ENCODE measurements around the gene BCL6B.
A peak's percentile ranks its signal among the peaks of the same experiment; 100 is the strongest.

Gene BCL6B

DNA sequence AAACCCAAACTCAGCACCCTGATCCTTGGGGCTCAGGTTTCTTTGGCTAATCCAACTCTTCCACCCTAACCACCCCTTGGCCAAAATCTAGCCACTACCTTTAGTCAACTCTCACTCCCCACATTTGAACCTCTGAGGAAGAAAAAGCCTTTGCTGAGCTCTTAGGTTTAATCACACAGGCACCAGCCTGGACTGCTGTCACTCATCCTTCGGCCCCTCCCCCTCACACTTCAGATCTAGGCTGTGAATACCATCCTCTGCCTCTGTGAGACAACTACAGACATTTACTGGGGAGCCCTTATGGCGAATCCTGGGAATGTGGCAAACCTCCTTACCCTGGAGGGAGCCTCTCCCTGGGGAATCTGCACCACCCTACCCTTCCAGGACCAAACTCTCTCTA lies 15.7 kb upstream of the BCL6B start:
- DNase-seq (ENCODE audit: low read depth) = no peak

DNA sequence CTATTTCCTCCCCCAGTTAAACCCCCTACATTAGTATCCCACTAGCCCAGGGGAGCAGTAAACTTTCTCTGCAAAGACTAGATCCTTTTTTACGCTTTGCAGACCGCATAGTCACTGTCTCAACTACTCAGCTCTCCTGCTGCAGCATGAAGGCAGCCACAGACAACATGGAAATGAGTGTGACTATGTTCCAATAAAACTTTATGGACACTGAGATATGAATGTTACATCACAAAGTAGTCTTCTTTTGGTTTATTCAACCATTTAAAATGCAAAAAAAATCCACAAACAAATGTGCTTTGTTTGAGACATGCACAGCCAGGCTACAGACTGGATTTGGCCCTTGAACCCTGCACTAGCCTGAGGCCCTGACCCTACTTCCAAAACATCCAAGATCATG lies 12.3 kb upstream of the BCL6B start:
- DNase-seq (ENCODE audit: low read depth) = no peak

DNA sequence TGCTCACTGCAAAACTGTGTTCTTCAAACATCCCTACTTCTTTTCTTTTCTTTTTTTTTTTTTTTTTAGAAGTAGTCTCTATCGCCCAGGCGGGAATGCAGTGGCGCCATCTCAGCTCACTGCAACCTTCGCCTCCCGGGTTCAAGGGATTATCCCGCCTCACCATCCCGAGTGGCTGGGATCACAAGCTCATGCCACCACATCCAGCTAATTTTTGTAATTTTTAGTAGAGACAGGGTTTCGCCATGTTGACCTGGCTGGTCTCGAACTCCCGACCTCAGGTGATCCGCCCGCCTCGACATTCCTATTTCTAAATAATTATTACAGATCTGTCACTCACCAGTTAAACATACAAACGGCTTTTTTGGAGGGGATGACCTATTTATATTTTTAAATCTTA lies 11.4 kb upstream of the BCL6B start:
- no peak for DNase-seq (ENCODE audit: low read depth)

DNA sequence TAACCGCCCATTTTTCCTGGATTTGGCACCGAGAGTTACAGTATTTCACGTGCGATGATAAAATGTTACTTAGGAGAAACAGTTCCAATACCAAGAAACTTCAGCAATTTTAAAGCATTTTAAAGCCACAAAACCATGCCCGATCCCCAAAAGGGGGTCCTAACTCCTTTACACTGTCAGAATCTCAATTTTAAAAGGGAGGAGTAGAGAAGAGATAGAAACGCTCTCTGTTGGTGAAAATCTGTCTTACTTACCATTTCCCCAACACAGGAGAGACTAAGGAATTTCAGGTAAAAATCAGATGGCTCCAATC lies 11.0 kb upstream of the BCL6B start:
- DNase-seq (ENCODE audit: low read depth) = no peak

DNA sequence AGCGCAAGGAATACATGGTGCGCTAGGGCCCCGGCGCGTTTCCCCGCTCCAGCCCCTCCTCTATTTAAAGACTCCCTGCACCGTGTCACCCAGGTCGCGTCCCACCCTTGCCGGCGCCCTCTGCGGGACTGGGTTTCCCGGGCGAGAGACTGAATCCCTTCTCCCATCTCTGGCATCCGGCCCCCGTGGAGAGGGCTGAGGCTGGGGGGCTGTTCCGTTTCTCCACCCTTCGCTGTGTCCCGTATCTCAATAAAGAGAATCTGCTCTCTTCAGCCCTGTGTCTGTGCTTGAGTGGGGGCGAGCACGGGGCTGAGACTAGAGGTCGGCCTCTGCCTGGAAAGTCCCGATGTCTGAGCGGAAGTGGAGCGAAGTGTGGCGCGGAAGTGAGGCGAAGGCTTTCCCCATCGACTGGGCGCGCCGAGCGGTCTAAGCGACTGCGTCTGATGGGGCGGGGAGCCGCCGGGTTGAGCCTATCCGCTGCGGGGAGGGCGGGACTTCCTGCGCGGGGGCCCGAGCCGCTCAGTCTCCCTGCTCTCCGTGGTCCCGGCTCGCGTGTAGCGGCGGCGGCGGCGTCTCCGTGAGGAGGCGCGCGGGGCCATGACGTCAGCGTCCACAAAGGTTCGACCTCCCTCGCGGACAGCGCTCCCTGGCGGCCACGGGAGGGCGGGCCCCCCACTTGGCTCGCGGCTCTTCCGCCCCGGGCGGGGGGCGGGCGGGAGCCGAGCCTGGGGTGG lies 8.4 kb upstream of the BCL6B start:
- peak; percentile 98 for DNase-seq (ENCODE audit: low read depth)

DNA sequence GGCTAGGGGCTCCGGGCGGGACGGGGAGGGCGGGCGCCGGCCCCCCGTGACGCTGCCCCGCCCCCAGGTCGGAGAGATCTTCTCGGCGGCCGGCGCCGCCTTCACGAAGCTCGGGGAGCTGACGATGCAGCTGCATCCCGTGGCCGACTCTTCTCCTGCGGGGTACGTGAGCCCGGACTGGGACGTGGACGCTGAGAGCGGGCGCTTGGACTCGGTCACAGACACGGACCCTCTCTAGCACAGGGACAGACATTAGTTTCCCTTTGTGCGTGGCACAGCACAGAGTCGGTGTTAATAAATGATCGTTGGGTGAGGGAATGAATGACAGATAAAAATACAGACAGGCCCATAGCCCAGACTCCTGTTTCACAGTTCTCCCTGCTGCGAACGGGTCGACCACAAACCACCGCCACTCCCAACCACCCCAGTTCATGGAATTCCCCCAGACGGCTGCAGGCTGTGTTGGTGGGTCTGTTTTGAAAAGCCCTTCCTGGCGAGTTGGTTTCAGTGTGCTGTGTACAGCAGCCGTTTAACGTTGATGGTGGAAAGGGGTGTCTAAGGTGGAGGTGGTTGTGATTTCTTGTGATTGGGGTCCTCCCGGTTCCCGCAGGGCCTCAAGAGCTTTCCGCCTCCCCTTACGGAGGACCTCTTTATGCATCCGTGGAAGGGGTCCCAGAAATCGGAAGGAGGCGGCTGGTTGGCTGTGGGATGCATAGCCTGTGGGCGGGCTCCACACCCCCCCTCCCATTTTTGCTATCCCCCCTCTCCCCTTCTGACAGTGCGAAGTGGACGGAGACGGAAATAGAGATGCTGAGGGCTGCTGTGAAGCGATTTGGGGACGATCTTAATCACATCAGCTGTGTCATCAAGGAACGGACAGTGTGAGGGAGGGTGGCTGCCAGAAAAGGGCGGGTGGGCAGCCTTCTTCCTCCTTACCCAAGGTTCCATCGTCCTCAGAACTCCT lies 7.6 kb upstream of the BCL6B start:
- peak; percentile 84 for DNase-seq (ENCODE audit: low read depth)

DNA sequence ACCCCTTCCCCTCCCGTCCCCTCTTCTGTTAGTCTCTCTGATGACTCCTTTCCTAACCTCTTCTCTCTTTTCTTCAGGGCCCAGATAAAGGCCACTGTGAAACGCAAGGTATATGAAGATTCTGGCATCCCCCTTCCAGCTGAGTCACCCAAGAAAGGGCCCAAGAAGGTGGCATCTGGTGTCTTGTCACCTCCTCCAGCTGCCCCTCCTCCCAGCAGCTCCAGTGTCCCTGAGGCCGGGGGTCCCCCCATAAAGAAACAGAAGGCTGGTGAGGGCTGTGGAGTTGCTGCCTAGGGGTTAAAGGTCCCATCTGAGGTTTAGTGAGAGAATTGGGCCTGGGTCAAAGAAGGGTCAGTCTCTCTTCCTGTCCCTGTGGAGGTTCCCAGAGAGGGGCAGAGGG lies 6.4 kb upstream of the BCL6B start:
- no peak for DNase-seq (ENCODE audit: low read depth)

DNA sequence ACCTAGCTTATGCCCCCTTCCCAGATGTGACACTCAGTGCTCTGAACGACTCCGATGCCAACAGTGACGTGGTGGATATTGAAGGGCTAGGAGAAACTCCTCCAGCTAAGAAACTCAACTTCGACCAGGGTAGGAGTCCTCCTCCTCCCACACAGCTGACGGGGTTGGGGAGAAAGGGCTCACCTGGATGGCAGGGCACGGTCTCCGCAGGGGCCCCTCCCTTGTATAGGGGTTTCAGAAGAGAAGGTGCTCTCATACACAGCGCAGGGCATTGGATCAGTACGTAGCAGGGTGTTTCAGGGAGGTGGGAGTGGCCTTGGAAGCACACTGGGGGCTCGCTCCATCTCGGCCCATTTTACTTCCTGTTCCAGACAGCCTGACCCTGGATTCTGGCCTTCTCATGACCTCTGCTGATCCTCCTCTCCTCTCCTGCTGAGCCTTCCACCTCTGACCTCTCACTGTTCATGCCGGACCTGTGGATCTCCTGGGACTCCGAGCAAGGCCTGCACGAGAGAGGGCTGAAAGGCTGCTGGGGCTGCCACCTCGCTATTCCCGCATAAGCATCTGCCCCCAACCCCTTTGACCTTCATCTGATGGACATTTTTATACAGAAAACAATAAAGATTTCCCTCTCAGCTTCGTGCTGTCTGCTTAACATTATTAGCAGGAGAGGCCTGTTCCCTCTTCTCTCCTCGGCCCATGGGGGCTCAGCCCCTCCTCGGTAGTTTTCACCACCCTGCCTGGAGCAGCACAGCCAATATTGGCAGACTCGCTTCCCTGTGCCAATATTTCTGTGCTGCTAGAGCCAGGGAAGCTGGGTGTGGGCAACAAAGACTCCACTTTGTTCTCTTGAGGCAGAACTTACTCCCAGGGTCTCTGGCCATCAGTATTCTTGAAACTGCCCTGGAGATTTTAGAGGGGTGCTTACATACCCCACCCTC lies 5.7 kb upstream of the BCL6B start:
- DNase-seq (ENCODE audit: low read depth) = no peak

DNA sequence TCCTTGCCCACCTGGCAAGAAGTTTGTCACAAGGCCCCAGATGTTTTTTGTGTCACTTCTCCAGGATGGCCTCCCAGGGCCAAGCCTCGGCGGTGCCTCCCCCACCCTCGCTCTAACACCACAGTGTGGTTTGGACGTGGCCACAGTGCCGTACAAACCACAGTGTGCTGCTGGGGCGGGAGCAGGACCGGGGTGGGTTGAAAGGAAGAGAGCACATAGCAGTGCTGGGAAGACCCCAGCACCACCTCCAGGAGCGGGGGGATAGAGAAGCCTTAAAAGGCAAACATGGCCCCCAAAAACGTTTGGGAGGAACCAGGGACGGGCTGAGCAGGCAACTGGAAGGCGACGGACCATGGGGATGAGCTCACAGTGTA lies 5.0 kb upstream of the BCL6B start:
- no peak for DNase-seq (ENCODE audit: low read depth)

DNA sequence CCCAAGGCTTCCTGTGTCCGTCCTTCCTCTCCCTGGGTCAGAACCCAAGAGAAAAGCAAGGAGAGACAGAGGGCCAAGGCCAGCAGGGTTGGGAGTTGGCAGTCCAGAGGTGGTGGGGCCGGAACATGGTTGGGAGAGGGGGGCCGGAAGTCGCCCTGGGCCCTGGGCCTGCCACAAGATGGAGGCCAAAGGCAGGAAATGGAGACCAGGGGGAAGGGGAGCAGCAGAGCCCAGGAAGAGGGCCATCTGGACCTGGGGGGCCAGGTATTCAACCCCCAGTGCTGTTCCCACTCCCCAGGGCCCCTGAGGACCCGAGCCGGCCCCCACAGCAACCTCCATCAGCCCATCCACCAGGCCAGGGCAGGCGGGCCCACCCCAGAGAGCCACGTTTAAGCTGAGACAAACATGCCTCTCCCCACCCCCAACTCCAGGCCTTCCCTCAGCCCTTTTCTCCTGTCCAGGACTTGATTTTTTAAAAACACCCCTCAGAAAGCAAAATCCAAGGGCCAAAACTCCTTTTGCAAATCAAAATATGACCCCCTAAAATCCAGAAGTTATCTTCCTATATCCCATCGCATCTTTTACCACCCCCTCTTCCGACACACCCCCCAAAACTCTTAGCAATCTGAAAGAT lies 4.4 kb upstream of the BCL6B start:
- DNase-seq (ENCODE audit: low read depth) = no peak

DNA sequence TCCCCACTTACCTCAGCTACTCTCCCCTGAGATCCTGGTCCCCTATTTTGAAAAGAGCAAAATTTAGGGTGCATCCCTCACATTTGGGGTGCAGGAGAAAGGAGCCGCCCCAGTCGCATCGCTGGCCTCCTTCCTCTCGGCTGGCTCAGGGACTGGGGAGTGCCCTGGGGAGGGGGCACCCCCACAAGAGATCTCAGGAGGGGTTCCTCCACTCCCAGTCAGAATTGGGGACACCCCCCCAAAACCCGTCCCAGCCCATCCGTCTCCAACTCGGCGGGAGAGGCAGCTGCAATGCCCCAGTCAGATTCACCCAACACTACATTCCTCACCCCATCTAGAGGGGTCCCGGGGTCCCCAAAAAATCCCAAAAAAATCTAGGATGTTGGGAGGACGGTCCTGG lies 3.5 kb upstream of the BCL6B start:
- DNase-seq (ENCODE audit: low read depth) = no peak

DNA sequence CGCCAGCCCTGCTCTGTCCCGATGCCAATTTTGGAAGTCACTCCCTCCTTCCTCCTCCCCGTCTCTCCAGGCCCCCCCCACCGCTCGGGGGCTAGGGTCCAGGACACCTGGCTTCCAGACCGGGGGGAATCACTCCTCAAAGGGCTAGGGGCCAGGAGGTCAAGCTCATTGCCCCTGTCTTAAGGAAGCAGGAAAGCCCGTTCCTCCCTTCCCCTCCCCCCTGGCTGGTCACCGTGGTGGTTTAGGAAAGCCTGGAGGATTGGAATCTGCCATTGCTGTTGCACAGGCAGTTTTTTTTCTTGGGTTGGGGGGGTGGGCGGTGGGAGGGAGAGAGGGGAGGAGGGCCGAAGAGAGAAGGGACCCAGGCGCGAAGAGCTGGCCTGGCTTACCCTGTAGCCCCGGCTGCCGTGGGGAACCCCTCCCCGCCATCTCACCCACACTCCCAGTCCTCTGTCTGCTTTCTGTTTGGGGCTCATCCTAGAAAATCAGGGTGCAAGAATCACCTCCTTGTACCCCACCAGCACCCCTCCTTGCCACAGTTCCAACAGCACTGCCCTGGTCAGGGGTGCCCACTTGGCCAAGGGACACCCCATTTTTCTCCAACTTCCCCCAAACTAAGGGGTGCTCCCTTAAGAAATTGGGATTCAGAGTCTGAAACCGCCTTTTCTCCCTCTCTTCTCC lies 2.9 kb upstream of the BCL6B start:
- DNase-seq (ENCODE audit: low read depth) = no peak

DNA sequence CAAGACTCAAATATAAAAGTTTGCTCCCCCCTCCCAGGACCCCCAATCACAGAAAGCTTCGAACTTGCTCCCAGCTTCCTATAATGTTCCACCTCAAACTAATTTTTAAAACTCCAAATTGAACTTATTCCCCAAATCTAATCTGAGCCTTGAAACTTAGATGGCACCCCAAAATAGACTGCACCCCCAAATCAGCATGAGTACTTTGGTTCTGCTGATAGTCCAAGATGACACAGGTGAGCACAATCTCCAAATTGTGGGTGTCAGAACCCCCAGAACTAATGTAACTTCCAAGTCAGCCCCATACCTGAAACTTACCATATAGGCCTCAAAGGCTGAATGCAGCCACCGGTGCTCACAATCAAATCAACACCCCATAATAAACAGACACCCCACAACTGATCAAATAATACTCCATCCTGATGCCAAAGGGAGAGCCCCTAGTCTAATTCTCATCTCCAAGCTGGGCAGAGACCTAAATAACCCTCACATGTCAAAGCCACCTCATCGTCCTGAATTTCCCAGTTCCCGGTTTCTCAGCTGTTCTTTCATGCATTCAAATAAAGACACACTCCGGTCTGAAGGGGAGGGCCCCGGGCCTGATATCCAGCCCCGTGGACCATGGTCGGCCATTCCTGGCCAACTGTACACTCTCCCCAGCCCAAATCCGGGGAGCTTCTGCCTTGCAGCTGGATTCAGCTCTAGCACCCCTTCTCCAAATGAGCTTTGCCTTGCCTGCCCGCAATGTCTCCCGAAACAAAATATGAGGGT lies 1.8 kb upstream of the BCL6B start:
- no peak for DNase-seq (ENCODE audit: low read depth)

DNA sequence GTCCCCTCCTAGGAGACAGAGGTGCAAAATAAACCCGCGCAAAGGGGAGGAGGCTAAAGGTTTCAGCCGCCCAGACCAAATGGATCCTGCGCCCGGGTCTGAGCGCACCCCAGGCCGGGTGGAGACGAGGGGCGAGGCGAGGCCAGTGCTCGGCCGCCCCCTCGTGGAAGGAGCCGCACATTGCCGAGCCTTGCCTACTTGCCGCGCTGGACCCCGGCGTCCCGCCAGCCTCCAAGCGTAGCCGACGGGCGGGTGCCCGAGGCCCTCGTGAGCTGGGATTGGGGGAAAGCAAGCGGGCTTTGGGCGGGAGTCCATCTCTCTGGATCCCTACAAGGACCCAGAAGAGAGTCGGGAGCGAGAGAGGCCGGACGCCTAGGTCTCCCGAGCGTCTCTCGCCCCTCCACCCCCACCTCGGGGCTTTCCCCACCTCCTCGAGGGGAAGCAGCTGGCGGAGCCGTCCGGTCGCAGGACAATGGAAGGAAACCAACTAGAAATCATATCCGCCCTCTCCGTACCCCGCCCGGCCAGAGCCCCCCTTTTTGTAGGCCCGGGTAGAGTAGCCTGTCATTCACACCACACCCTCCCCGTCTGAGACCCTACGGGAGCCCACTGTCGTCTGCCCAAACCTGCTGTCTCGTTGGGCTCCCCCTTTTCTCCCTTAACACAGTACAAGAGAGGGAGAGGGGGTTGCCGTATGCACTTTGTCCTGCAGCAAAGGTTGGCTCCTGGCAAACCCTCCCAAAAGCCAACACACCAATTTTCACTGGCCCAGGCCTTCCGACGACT lies 664 bp upstream of the BCL6B start:
- DNase-seq (ENCODE audit: low read depth) = peak; percentile 46

DNA sequence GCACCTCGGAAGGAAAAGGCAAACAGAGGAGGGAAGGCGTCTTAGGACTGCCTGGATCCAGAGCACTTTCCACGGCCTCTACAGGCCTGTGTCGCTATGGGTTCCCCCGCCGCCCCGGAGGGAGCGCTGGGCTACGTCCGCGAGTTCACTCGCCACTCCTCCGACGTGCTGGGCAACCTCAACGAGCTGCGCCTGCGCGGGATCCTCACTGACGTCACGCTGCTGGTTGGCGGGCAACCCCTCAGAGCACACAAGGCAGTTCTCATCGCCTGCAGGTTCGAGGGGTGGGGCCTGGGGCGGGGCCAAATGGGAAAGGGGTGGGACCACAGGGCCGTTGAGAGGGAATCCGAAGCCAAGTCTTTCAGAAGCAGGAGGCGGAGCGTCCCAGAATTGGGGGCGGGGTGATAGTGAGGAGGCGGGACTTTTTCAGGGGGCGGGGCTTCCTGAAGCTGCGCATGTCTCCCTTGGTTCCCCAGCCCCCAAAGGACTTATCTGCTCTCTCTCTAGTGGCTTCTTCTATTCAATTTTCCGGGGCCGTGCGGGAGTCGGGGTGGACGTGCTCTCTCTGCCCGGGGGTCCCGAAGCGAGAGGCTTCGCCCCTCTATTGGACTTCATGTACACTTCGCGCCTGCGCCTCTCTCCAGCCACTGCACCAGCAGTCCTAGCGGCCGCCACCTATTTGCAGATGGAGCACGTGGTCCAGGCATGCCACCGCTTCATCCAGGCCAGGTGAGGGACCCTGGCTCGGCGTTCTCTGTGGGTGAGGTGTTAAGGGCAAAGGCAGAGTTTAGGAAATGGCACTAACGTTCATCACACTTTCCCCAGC lies 939 bp downstream of the BCL6B start:
- peak; percentile 93 for DNase-seq (ENCODE audit: low read depth)

DNA sequence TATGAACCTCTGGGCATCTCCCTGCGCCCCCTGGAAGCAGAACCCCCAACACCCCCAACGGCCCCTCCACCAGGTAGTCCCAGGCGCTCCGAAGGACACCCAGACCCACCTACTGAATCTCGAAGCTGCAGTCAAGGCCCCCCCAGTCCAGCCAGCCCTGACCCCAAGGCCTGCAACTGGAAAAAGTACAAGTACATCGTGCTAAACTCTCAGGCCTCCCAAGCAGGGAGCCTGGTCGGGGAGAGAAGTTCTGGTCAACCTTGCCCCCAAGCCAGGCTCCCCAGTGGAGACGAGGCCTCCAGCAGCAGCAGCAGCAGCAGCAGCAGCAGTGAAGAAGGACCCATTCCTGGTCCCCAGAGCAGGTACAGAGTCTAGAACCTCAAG lies 1.5 kb downstream of the BCL6B start:
- DNase-seq (ENCODE audit: low read depth) = no peak

DNA sequence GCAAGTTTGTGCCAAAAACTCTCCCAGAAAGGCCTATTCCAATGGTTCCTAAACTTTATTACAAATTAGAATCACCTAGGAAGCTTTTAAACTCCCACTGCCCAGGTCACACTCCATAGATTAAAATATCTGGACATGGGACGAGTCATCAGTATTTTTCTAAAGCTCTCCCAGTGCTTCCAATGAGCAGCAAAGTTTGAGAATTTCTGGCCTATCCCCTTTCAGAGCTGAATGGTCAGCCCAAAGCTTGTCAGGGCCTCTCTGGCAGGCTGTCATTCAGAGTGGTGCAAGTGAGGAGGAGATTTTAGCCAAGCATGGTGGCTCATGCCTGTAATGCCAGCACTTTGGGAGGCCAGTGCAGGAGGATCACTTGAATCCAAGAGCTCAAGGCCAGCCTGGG lies 2.4 kb downstream of the BCL6B start:
- no peak for DNase-seq (ENCODE audit: low read depth)

DNA sequence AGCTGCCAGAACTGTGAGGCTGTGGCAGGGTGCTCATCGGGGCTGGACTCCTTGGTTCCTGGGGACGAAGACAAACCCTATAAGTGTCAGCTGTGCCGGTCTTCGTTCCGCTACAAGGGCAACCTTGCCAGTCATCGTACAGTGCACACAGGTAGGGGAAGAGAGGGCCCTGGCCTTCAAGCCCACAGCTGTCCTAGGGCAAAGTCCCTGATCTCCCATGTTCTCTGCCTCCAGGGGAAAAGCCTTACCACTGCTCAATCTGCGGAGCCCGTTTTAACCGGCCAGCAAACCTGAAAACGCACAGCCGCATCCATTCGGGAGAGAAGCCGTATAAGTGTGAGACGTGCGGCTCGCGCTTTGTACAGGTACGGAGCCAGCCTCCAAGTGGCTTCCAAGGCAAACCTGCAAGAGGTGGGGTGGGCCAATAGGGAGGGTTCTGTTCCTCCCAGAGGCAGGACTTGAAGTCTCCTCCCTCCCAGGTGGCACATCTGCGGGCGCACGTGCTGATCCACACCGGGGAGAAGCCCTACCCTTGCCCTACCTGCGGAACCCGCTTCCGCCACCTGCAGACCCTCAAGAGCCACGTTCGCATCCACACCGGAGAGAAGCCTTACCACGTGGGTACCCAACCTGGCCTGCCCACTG lies 3.7 kb downstream of the BCL6B start:
- DNase-seq (ENCODE audit: low read depth) = no peak

Measured in T-helper 22 cell (primary cell).